ENCODE data around the gene SIX3. TPM values are rescaled to one million over a fixed set of nuclear protein-coding genes. Genes with fewer than 3 reads are reported as not detected.

Gene SIX3
- total RNA-seq, 6 donors from 2014 or later: not detected

GRCh38 chr2:44942304-44943030 is 965 bp downstream of the SIX3 start:
- H3K4me1 ChIP-seq: peaks cover 49 to 68% (median 51%) of the 10 kb centered on the region in 4 donors
- DNase-seq (peak in 1 of 2 donors; percentile 88), ATAC-seq (ENCODE audit: low FRiP score in 2 of 2) (no peak)
- no peaks in the 10 kb centered on the region for H3K36me3 ChIP-seq
- peak overlapping the region in 3 of 4 donors; percentile 32 to 43 (median 43) for H3K4me3 ChIP-seq
- H3K9me3 ChIP-seq: no peaks in the 10 kb centered on the region
- no peak overlapping the region for H3K27ac ChIP-seq
- no peak for TF ChIP-seq POLR2A (IDR thresholded peaks at IDR 0.05)
- no peak for TF ChIP-seq EP300 (IDR thresholded peaks at IDR 0.05)
- TF ChIP-seq POLR2AphosphoS5 (IDR thresholded peaks at IDR 0.05): no peak
- no peak for TF ChIP-seq CTCF (IDR thresholded peaks at IDR 0.05)
- H3K27me3 ChIP-seq: peaks cover 0 to 75% (median 43%) of the 10 kb centered on the region in 4 donors
- WGBS, 2 donors: 5 to 8% methylated on average over 38 to 39 of the region's 69 CpGs

- WGBS, 2 donors: 19 to 29% methylated on average over 25 to 35 of the region's 36 CpGs
- peak in 1 of 2 donors; percentile 58 for DNase-seq
- no peaks in the 10 kb centered on the region for H3K36me3 ChIP-seq
- no peaks in the 10 kb centered on the region for H3K9me3 ChIP-seq
- TF ChIP-seq CTCF (IDR thresholded peaks at IDR 0.05) (no peak), POLR2AphosphoS5 (IDR thresholded peaks at IDR 0.05) (no peak), EP300 (IDR thresholded peaks at IDR 0.05) (no peak), POLR2A (IDR thresholded peaks at IDR 0.05) (no peak)
- H3K4me1 ChIP-seq: peaks cover 43 to 61% (median 45%) of the 10 kb centered on the region in 4 donors
- ATAC-seq (ENCODE audit: low FRiP score in 2 of 2): no peak
- peaks cover 0 to 70% (median 39%) of the 10 kb centered on the region in 4 donors for H3K27me3 ChIP-seq
- peak overlapping the region in 3 of 4 donors; percentile 32 to 43 (median 43) for H3K4me3 ChIP-seq
- no peak overlapping the region for H3K27ac ChIP-seq
Observed at GRCh38 chr2:44943031-44943692, 1.7 kb downstream of the SIX3 start.

- Histone ChIP-seq H3K4me1 (peaks cover 38 to 55% (median 40%) of the 10 kb centered on the region in 4 donors), H3K36me3 (no peaks in the 10 kb centered on the region), H3K27ac (no peak overlapping the region), H3K4me3 (no peak overlapping the region), H3K27me3 (peaks cover 0 to 70% (median 35%) of the 10 kb centered on the region in 4 donors), H3K9me3 (no peaks in the 10 kb centered on the region)
- no peak for DNase-seq
- TF ChIP-seq EP300 (IDR thresholded peaks at IDR 0.05): no peak
- no peak for TF ChIP-seq POLR2AphosphoS5 (IDR thresholded peaks at IDR 0.05)
- TF ChIP-seq POLR2A (IDR thresholded peaks at IDR 0.05): no peak
- no peak for TF ChIP-seq CTCF (IDR thresholded peaks at IDR 0.05)
- no peak for ATAC-seq (ENCODE audit: low FRiP score in 2 of 2)
- WGBS, 2 donors: 23 to 39% methylated on average over 8 to 9 of the region's 10 CpGs
Observed at GRCh38 chr2:44943693-44944101, 2.2 kb downstream of the SIX3 start.

GRCh38 chr2:44944102-44944951 is 2.8 kb downstream of the SIX3 start:
- H3K27ac ChIP-seq: no peak overlapping the region
- DNase-seq: peak in 1 of 2 donors; percentile 85
- no peaks in the 10 kb centered on the region for H3K9me3 ChIP-seq
- WGBS, 2 donors: 8 to 18% methylated on average over 30 to 52 of the region's 62 CpGs
- TF ChIP-seq POLR2A (IDR thresholded peaks at IDR 0.05): no peak
- TF ChIP-seq EP300 (IDR thresholded peaks at IDR 0.05): no peak
- peak in 1 of 2 donors; percentile 26 for ATAC-seq (ENCODE audit: low FRiP score in 2 of 2)
- peak overlapping the region in 2 of 4 donors; percentile 8 to 10 for H3K4me3 ChIP-seq
- H3K27me3 ChIP-seq: peaks cover 0 to 71% (median 29%) of the 10 kb centered on the region in 4 donors
- peaks cover 32 to 49% (median 35%) of the 10 kb centered on the region in 4 donors for H3K4me1 ChIP-seq
- H3K36me3 ChIP-seq: no peaks in the 10 kb centered on the region
